ENCODE measurements around the gene SDR42E1. TPM values are rescaled to one million over a fixed set of nuclear protein-coding genes. Genes with fewer than 3 reads are reported as not detected.

SDR42E1 gene
- total RNA-seq, 1 experiment from 2014 or later = 17.4 TPM

DNA sequence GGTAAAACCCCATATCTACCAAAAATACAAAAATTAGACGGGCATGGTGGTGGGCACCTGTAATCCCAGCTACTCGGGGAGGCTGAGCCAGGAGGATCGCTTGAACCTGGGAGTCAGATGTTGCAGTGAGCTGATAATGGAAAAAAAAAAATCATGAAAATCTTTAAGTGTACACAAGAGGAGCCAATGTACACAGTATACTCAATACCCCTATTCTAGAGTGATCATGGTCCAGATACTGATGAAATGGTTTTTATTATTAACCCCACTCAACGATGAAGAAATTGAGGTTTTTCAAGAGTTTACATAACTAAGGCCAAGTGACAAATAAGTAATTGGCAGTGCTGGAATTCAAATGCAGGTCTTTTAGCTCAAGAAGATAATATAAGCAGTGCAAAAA is 35.3 kb upstream of the SDR42E1 start:
- Histone ChIP-seq H3K9me2 (ENCODE audit: insufficient read depth) (no peaks in the 10 kb centered on the region), H4K20me1 (ENCODE audit: insufficient read depth) (no peaks in the 10 kb centered on the region), H3K79me2 (ENCODE audit: insufficient read depth, low read length) (no peaks in the 10 kb centered on the region), H3K27me3 (ENCODE audit: insufficient read depth, low read length) (peaks cover 58% of the 10 kb centered on the region), H3K4me2 (ENCODE audit: low read length) (no peak overlapping the region), H3K9ac (ENCODE audit: low read length) (no peak overlapping the region), H2AFZ (ENCODE audit: low read depth, low read length, poor library complexity, severe bottlenecking) (no peak overlapping the region), H3K36me3 (ENCODE audit: control insufficient read depth in 1 of 2, insufficient read depth in 2 of 2, low read length in 2 of 2) (no peaks in the 10 kb centered on the region), H3K4me1 (ENCODE audit: control insufficient read depth in 1 of 2, insufficient read depth in 2 of 2, low read length in 2 of 2) (peaks cover 0 to 5% of the 10 kb centered on the region in 2 experiments; a peak in 1 of 4 replicates), H3K27ac (ENCODE audit: low read depth, low read length) (no peak overlapping the region), H3K9me3 (ENCODE audit: control insufficient read depth in 1 of 2, insufficient read depth in 1 of 2, low read depth in 1 of 2, low read length in 2 of 2) (no peaks in the 10 kb centered on the region), H3K4me3 (replicated peaks in 1 of 2; ENCODE audit: low read depth in 1 of 2, low read length in 2 of 2) (no peak overlapping the region)
- CTCF ChIA-PET = interaction anchor here (1.3 kb wide), 1 partner anchor 15 kb away, joined by 3 read pairs; no protein-coding TSS in a partner anchor
- DNase-seq (ENCODE audit: low read depth, low spot score) (no peak), ATAC-seq (no peak)
- RAD21 ChIA-PET (ENCODE audit: low non-redundant PET in 1 of 2, low total read pairs in 2 of 2, uncharacterized antibody in 2 of 2, unreplicated experiment in 2 of 2) = no interaction called here
- no TSS peak for BruUV-seq (replicated peaks)
- intact Hi-C loops (cut with micrococcal nuclease) = no loop called here
- POLR2A ChIA-PET = no interaction called here
- TF ChIP-seq POLR2AphosphoS5 (IDR thresholded peaks at IDR 0.05; ENCODE audit: low read depth, low read length) = no peak
- no peak for TF ChIP-seq CEBPB (IDR thresholded peaks at IDR 0.05; ENCODE audit: low read depth)
- TF ChIP-seq YY1 (IDR thresholded peaks at IDR 0.05; ENCODE audit: extremely low read depth, insufficient replicate concordance, low read depth, low read length) = no peak
- TF ChIP-seq ZFX (IDR thresholded peaks at IDR 0.05) = no peak
- TF ChIP-seq JUND (IDR thresholded peaks at IDR 0.05) = no peak
- TF ChIP-seq CBX3 (IDR thresholded peaks at IDR 0.05; ENCODE audit: low read depth) = no peak
- TF ChIP-seq EZH2phosphoT487 (IDR thresholded peaks at IDR 0.05; ENCODE audit: borderline replicate concordance) = no peak
- TF ChIP-seq RAD21 (IDR thresholded peaks at IDR 0.05; ENCODE audit: low read depth) = no peak
- TF ChIP-seq, protein P1, sequence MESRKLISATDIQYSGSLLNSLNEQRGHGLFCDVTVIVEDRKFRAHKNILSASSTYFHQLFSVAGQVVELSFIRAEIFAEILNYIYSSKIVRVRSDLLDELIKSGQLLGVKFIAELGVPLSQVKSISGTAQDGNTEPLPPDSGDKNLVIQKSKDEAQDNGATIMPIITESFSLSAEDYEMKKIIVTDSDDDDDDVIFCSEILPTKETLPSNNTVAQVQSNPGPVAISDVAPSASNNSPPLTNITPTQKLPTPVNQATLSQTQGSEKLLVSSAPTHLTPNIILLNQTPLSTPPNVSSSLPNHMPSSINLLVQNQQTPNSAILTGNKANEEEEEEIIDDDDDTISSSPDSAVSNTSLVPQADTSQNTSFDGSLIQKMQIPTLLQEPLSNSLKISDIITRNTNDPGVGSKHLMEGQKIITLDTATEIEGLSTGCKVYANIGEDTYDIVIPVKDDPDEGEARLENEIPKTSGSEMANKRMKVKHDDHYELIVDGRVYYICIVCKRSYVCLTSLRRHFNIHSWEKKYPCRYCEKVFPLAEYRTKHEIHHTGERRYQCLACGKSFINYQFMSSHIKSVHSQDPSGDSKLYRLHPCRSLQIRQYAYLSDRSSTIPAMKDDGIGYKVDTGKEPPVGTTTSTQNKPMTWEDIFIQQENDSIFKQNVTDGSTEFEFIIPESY (IDR thresholded peaks at IDR 0.05; ENCODE audit: extremely low read depth, insufficient replicate concordance, low read length) = no peak
- TF ChIP-seq, protein P2, sequence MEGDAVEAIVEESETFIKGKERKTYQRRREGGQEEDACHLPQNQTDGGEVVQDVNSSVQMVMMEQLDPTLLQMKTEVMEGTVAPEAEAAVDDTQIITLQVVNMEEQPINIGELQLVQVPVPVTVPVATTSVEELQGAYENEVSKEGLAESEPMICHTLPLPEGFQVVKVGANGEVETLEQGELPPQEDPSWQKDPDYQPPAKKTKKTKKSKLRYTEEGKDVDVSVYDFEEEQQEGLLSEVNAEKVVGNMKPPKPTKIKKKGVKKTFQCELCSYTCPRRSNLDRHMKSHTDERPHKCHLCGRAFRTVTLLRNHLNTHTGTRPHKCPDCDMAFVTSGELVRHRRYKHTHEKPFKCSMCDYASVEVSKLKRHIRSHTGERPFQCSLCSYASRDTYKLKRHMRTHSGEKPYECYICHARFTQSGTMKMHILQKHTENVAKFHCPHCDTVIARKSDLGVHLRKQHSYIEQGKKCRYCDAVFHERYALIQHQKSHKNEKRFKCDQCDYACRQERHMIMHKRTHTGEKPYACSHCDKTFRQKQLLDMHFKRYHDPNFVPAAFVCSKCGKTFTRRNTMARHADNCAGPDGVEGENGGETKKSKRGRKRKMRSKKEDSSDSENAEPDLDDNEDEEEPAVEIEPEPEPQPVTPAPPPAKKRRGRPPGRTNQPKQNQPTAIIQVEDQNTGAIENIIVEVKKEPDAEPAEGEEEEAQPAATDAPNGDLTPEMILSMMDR (IDR thresholded peaks at IDR 0.05 in 2 of 3, conservative IDR thresholded peaks at IDR 0.05 in 1 of 3; ENCODE audit: borderline replicate concordance in 1 of 3, insufficient read depth in 1 of 3, low read depth in 2 of 3, low read length in 2 of 3) = no peak
- no peak for TF ChIP-seq TCF7L2 (IDR thresholded peaks at IDR 0.05; ENCODE audit: borderline replicate concordance, extremely low read depth, insufficient read depth, insufficient read length)
- TF ChIP-seq EGR1 (IDR thresholded peaks at IDR 0.05; ENCODE audit: low read depth) = no peak
- TF ChIP-seq ZNF274 (IDR thresholded peaks at IDR 0.05; ENCODE audit: low read depth, low read length) = no peak
- TF ChIP-seq REST (IDR thresholded peaks at IDR 0.05; ENCODE audit: low read depth) = no peak
- no peak for TF ChIP-seq SRF (IDR thresholded peaks at IDR 0.05; ENCODE audit: low read depth)
- no peak for TF ChIP-seq SP1 (IDR thresholded peaks at IDR 0.05; ENCODE audit: low read depth)
- TF ChIP-seq SIN3A (IDR thresholded peaks at IDR 0.05; ENCODE audit: low read depth) = no peak
- no peak for TF ChIP-seq ELF1 (IDR thresholded peaks at IDR 0.05; ENCODE audit: borderline replicate concordance, low read depth)
